Stomach (tissue), 9 donors: ENCODE data around the gene ATXN7L2. TPM values are rescaled to one million over a fixed set of nuclear protein-coding genes. Genes with fewer than 3 reads are reported as not detected.

Source experiments
- DNase-seq, 2 donors: peaks; one replicate each; pipeline versions ENCODE4 v3.0.0 to v3.0.0-alpha.2; 2013 to 2019
- H3K27ac ChIP-seq, 5 donors: fragments of 200-600 bp in 4 of 5; sonication (generic) in 4 of 5; one replicate each; pipeline ENCODE4 v1.5.1; 2013 to 2019; ENCODE audit warnings: mild to moderate bottlenecking in 1 of 5, moderate library complexity in 1 of 5
- H3K27me3 ChIP-seq, 3 donors: fragments of 200-600 bp; sonication (generic); one replicate each; pipeline ENCODE4 v1.5.1; 2017 to 2019; ENCODE audit warnings: mixed run types in 1 of 3
- H3K36me3 ChIP-seq, 4 donors: fragments of 200-600 bp; sonication (generic); 1 replicate in 3 of 4; 2 replicates in 1 of 4; pipeline ENCODE4 v1.5.1; 2016 to 2019
- H3K4me1 ChIP-seq, 4 donors: fragments of 200-600 bp; sonication (generic); one replicate each; pipeline ENCODE4 v1.5.1; 2016 to 2019
- H3K4me3 ChIP-seq, 4 donors: fragments of 200-600 bp; sonication (generic) in 3 of 4; one replicate each; pipeline ENCODE4 v1.5.1; 2016 to 2019; ENCODE audit warnings: mild to moderate bottlenecking in 1 of 4
- H3K9me3 ChIP-seq, 4 donors: fragments of 200-600 bp; sonication (generic); one replicate each; pipeline ENCODE4 v1.5.1; 2016 to 2019
- EP300 ChIP-seq: sonication (generic); formaldehyde crosslinking; IDR thresholded peaks from one replicate; pipeline ENCODE4 v1.6.1; 2017; ENCODE audit warnings: antibody characterized with exemption
- POLR2A ChIP-seq, 4 donors: fragments of 450-650 bp; IDR thresholded peaks; one replicate each; pipeline ENCODE4 v1.6.1; 2016; ENCODE audit warnings: antibody characterized with exemption in 4 of 4, control low read depth in 2 of 4, mild to moderate bottlenecking in 1 of 4, moderate library complexity in 1 of 4
- POLR2AphosphoS5 ChIP-seq, 3 donors: sonication (generic); formaldehyde crosslinking; IDR thresholded peaks; one replicate each; pipeline ENCODE4 v1.6.1; 2016; ENCODE audit warnings: antibody characterized with exemption in 3 of 3
- WGBS, 5 donors: extraction: QIAGEN DNeasy Blood & Tissue Kit in 3 of 5; methylation state at CpG; one replicate each; pipeline versions ENCODE4 v1.1.5 to v1.1.7; 2013 to 2018; 5-methylcytosine and 5-hydroxymethylcytosine counted together
- intact Hi-C: fragments of 100-400 bp; cut with DNase I; formaldehyde crosslinking; loops from one replicate; pipeline ENCODE4 v1.15.1; 2023; ENCODE audit warnings: low total_unique reads
- polyA plus RNA-seq, 3 donors: library from polyadenylated mRNA; stranded (reverse); fragments of 200-250 nt; gene quantifications; one replicate each; pipeline ENCODE4 v1.2.3, GENCODE V29; 2013
- total RNA-seq, 5 donors: library from RNA; depleted of rRNA; stranded (reverse); fragments of >200 nt; gene quantifications; one replicate each; pipeline versions ENCODE4 v1.1.0 to v1.2.3, GENCODE V29; 2014 to 2016
- TF ChIP-seq, protein P1 (sequence below), 7 experiments: fragments of 450-650 bp in 4 of 7; fragments of 200-600 bp in 3 of 7; sonication (generic) in 3 of 7; IDR thresholded peaks; one replicate each; pipeline ENCODE4 v1.5.1; 2016 to 2019; ENCODE audit warnings: antibody characterized with exemption in 7 of 7, control low read depth in 2 of 7, mild to moderate bottlenecking in 1 of 7
- donor health status: healthy with polysubstance abuse.
- donor health status: Bipolar disorder and iron deficiency.
- donor health status: healthy.

Gene ATXN7L2
- total and polyA plus RNA-seq, 8 donors: 0.29 to 6.3 (median 4.0) TPM; not detected in 1

- DNase-seq: no peak
- Histone ChIP-seq H3K4me3 (no peak overlapping the region), H3K9me3 (no peaks in the 10 kb centered on the region), H3K27me3 (no peaks in the 10 kb centered on the region), H3K4me1 (peaks cover 0 to 13% (median 3%) of the 10 kb centered on the region in 4 donors), H3K27ac (no peak overlapping the region), H3K36me3 (no peaks in the 10 kb centered on the region)
- intact Hi-C loops: no loop called here
- no peak for TF ChIP-seq POLR2AphosphoS5 (IDR thresholded peaks at IDR 0.05)
- TF ChIP-seq POLR2A (IDR thresholded peaks at IDR 0.05): no peak
- TF ChIP-seq, protein P1, sequence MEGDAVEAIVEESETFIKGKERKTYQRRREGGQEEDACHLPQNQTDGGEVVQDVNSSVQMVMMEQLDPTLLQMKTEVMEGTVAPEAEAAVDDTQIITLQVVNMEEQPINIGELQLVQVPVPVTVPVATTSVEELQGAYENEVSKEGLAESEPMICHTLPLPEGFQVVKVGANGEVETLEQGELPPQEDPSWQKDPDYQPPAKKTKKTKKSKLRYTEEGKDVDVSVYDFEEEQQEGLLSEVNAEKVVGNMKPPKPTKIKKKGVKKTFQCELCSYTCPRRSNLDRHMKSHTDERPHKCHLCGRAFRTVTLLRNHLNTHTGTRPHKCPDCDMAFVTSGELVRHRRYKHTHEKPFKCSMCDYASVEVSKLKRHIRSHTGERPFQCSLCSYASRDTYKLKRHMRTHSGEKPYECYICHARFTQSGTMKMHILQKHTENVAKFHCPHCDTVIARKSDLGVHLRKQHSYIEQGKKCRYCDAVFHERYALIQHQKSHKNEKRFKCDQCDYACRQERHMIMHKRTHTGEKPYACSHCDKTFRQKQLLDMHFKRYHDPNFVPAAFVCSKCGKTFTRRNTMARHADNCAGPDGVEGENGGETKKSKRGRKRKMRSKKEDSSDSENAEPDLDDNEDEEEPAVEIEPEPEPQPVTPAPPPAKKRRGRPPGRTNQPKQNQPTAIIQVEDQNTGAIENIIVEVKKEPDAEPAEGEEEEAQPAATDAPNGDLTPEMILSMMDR (IDR thresholded peaks at IDR 0.05): no peak
- no peak for TF ChIP-seq EP300
- 86 to 92% (median 88%) methylated on average over 9 of the region's 9 CpGs for WGBS, 5 donors
These were observed 55.3 kb downstream of the ATXN7L2 start for GRCh38 chr1:109538827-109539555.

DNA sequence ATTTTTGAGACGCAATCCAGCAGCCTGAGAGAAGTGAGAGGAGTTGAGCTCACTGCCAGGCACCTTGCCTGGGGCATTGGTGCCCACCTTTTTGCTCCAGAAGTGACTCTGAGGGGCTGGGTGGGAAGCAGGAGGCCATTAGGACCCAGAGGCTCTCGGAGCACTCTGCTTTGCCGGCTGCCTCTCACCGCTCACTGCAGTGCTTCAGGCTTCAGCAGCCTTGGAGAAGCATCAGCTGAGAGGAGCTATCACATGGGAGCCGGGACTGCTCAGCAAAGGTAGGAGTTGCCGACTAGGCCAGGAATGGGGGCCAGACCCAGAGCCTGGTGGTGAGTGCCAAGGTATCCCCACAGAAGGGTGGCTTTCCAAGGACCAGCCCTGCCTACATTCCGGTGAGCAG is 56.0 kb downstream of the ATXN7L2 start, which contains the start of gene GPR61:
Gene GPR61, plus strand, starts transcription at position 197 of the 400 bp plus-strand sequence. CDS start 3,151 bp downstream, outside the sequence.
- Histone ChIP-seq H3K27ac (no peak within 1 kb of the TSS), H3K4me1 (peaks cover 0 to 13% (median 3%) of the 10 kb centered on the region in 4 donors), H3K36me3 (no peaks in the 10 kb centered on the region), H3K4me3 (no peak within 1 kb of the TSS), H3K27me3 (no peaks in the 10 kb centered on the region), H3K9me3 (no peaks in the 10 kb centered on the region)
- intact Hi-C loops: loop anchor here (5.0 to 10.0 kb wide), 2 partner anchors 93 to 235 kb away; no protein-coding TSS in a partner anchor
- 40 to 62% (median 52%) methylated on average over 3 to 7 of the region's 7 CpGs for WGBS, 5 donors
- TF ChIP-seq EP300: no peak
- TF ChIP-seq POLR2AphosphoS5 (IDR thresholded peaks at IDR 0.05): no peak
- TF ChIP-seq, protein P1 (IDR thresholded peaks at IDR 0.05): no peak
- no peak for TF ChIP-seq POLR2A (IDR thresholded peaks at IDR 0.05)
- no peak for DNase-seq

GRCh38 chr1:109541102-109541501 is 57.4 kb downstream of the ATXN7L2 start:
- no peak overlapping the region for H3K27ac ChIP-seq
- no peaks in the 10 kb centered on the region for H3K36me3 ChIP-seq
- no peak overlapping the region for H3K4me3 ChIP-seq
- intact Hi-C loops: loop anchor here (5.0 to 10.0 kb wide), 2 partner anchors 91 to 234 kb away; no protein-coding TSS in a partner anchor
- H3K9me3 ChIP-seq: no peaks in the 10 kb centered on the region
- no peaks in the 10 kb centered on the region for H3K27me3 ChIP-seq
- WGBS, 5 donors: 82 to 90% (median 84%) methylated on average over 3 of the region's 3 CpGs
- TF ChIP-seq POLR2A (IDR thresholded peaks at IDR 0.05) (no peak), EP300 (no peak), POLR2AphosphoS5 (IDR thresholded peaks at IDR 0.05) (no peak)
- TF ChIP-seq, protein P1 (IDR thresholded peaks at IDR 0.05): no peak
- DNase-seq: no peak
- peaks cover 0 to 6% (median 1%) of the 10 kb centered on the region in 4 donors for H3K4me1 ChIP-seq

Other genes starting within 250 kb of the ATXN7L2 start
- gene CELSR2, start 234.4 kb upstream of the ATXN7L2 start, total RNA-seq: 10 to 100 TPM in 1 of 5 donors, 1 to 10 TPM in 4; 3.5 to 18.7 (median 7.2) TPM
- 1 to 10 TPM in 2 of 3 donors, under 1 TPM in 1; 0.76 to 8.7 (median 1.5) TPM for gene CELSR2, start 234.4 kb upstream of the ATXN7L2 start, polyA plus RNA-seq
- gene PSRC1, start 200.8 kb upstream of the ATXN7L2 start, total RNA-seq: 10 to 100 TPM in 1 of 5 donors, 1 to 10 TPM in 1, under 1 TPM in 2, not detected in 1; 0.29 to 18.7 (median 1.7) TPM
- 10 to 100 TPM in 1 of 3 donors, 1 to 10 TPM in 2; 3.6 to 11.2 (median 4.1) TPM for gene PSRC1, start 200.8 kb upstream of the ATXN7L2 start, polyA plus RNA-seq
- gene MYBPHL, start 176.9 kb upstream of the ATXN7L2 start, total RNA-seq: not detected
- gene MYBPHL, start 176.9 kb upstream of the ATXN7L2 start, polyA plus RNA-seq: under 1 TPM in 1 of 3 donors, not detected in 2; 0.45 TPM
- 100 to 1,000 TPM in 1 of 5 donors, 10 to 100 TPM in 4; 35.3 to 481 (median 48.1) TPM for gene SORT1, start 86.0 kb upstream of the ATXN7L2 start, total RNA-seq
- 10 to 100 TPM in 2 of 3 donors, 1 to 10 TPM in 1; 4.6 to 12.6 (median 10.5) TPM for gene SORT1, start 86.0 kb upstream of the ATXN7L2 start, polyA plus RNA-seq
- 10 to 100 TPM in 3 of 5 donors, 1 to 10 TPM in 2; 5.3 to 39.3 (median 11.3) TPM for gene PSMA5, start 57.5 kb upstream of the ATXN7L2 start, total RNA-seq
- 10 to 100 TPM; 44.7 to 84.2 (median 50.6) TPM for gene PSMA5, start 57.5 kb upstream of the ATXN7L2 start, polyA plus RNA-seq
- gene SYPL2, start 17.4 kb upstream of the ATXN7L2 start, total RNA-seq: under 1 TPM in 2 of 5 donors, not detected in 3; 0.45 to 0.58 TPM
- gene SYPL2, start 17.4 kb upstream of the ATXN7L2 start, polyA plus RNA-seq: 1 to 10 TPM in 1 of 3 donors, under 1 TPM in 2; 0.50 to 1.0 (median 0.61) TPM
- 1 to 10 TPM; 1.8 to 6.4 (median 2.3) TPM for gene CYB561D1, start 10.2 kb downstream of the ATXN7L2 start, total RNA-seq
- gene CYB561D1, start 10.2 kb downstream of the ATXN7L2 start, polyA plus RNA-seq: 1 to 10 TPM; 1.8 to 4.4 (median 4.1) TPM
- 10 to 100 TPM in 1 of 5 donors, 1 to 10 TPM in 4; 1.7 to 25.7 (median 3.5) TPM for gene AMIGO1, start 25.8 kb downstream of the ATXN7L2 start, total RNA-seq
- gene AMIGO1, start 25.8 kb downstream of the ATXN7L2 start, polyA plus RNA-seq: 1 to 10 TPM; 1.3 to 1.8 (median 1.7) TPM
- not detected for gene GPR61, start 56.0 kb downstream of the ATXN7L2 start, total RNA-seq
- under 1 TPM in 1 of 3 donors, not detected in 2; 0.12 TPM for gene GPR61, start 56.0 kb downstream of the ATXN7L2 start, polyA plus RNA-seq
- gene GNAI3, start 64.7 kb downstream of the ATXN7L2 start, total RNA-seq: 10 to 100 TPM in 1 of 5 donors, 1 to 10 TPM in 3, under 1 TPM in 1; 0.58 to 12.7 (median 3.2) TPM
- gene GNAI3, start 64.7 kb downstream of the ATXN7L2 start, polyA plus RNA-seq: 1 to 10 TPM; 2.6 to 3.1 (median 2.7) TPM
- gene GNAT2, start 135.7 kb downstream of the ATXN7L2 start, total RNA-seq: not detected
- under 1 TPM in 1 of 3 donors, not detected in 2; 0.43 TPM for gene GNAT2, start 135.7 kb downstream of the ATXN7L2 start, polyA plus RNA-seq
- 100 to 1,000 TPM in 3 of 5 donors, 10 to 100 TPM in 2; 69.4 to 364 (median 212) TPM for gene AMPD2, start 135.9 kb downstream of the ATXN7L2 start, total RNA-seq
- gene AMPD2, start 135.9 kb downstream of the ATXN7L2 start, polyA plus RNA-seq: 10 to 100 TPM; 16.1 to 22.5 (median 18.9) TPM
- 10 to 100 TPM in 4 of 5 donors, 1 to 10 TPM in 1; 7.5 to 63.6 (median 22.3) TPM for gene GSTM4, start 172.2 kb downstream of the ATXN7L2 start, total RNA-seq
- gene GSTM4, start 172.2 kb downstream of the ATXN7L2 start, polyA plus RNA-seq: 10 to 100 TPM; 23.6 to 32.6 (median 24.7) TPM
- gene GSTM2, start 184.2 kb downstream of the ATXN7L2 start, total RNA-seq: 100 to 1,000 TPM in 3 of 5 donors, 10 to 100 TPM in 2; 22.3 to 219 (median 126) TPM
- 100 to 1,000 TPM; 102 to 149 (median 122) TPM for gene GSTM2, start 184.2 kb downstream of the ATXN7L2 start, polyA plus RNA-seq
- gene GSTM1, start 203.9 kb downstream of the ATXN7L2 start, total RNA-seq: 10 to 100 TPM in 1 of 5 donors, 1 to 10 TPM in 2, not detected in 2; 2.6 to 69.4 (median 5.4) TPM
- gene GSTM1, start 203.9 kb downstream of the ATXN7L2 start, polyA plus RNA-seq: 10 to 100 TPM in 2 of 3 donors, under 1 TPM in 1; 0.23 to 99.7 (median 86.4) TPM
- gene GSTM5, start 228.3 kb downstream of the ATXN7L2 start, total RNA-seq: 10 to 100 TPM in 2 of 5 donors, 1 to 10 TPM in 1, not detected in 2; 1.4 to 35.6 (median 18.5) TPM
- 10 to 100 TPM in 2 of 3 donors, 1 to 10 TPM in 1; 3.6 to 22.0 (median 14.9) TPM for gene GSTM5, start 228.3 kb downstream of the ATXN7L2 start, polyA plus RNA-seq